ENCODE measurements around the gene SIPA1L3. TPM values are rescaled to one million over a fixed set of nuclear protein-coding genes. Genes with fewer than 3 reads are reported as not detected.

The SIPA1L3 gene
- total RNA-seq, 1 donor from 2014 or later, result 66.7 TPM

- no peak for TF ChIP-seq CTCF (conservative IDR thresholded peaks at IDR 0.05; ENCODE audit: low read depth, low read length)
- DNase-seq (ENCODE audit: low read depth), result peak; percentile 85
- H3K4me3 ChIP-seq (ENCODE audit: low read depth, low read length), result no peak overlapping the region
These were observed 124.4 kb downstream of the SIPA1L3 start for GRCh38 chr19:38031423-38031770.

- DNase-seq (ENCODE audit: low read depth), result peak; percentile 48
- no peak overlapping the region for H3K4me3 ChIP-seq (ENCODE audit: low read depth, low read length)
- no peak for TF ChIP-seq CTCF (conservative IDR thresholded peaks at IDR 0.05; ENCODE audit: low read depth, low read length)
These were observed 125.1 kb downstream of the SIPA1L3 start for GRCh38 chr19:38032151-38032550.

- no peak for TF ChIP-seq CTCF (conservative IDR thresholded peaks at IDR 0.05; ENCODE audit: low read depth, low read length)
- DNase-seq (ENCODE audit: low read depth), result no peak
- H3K4me3 ChIP-seq (ENCODE audit: low read depth, low read length), result no peak overlapping the region
These were observed 125.9 kb downstream of the SIPA1L3 start for GRCh38 chr19:38032951-38033350.

GRCh38 chr19:38033658-38034491 lies 126.9 kb downstream of the SIPA1L3 start:
- TF ChIP-seq CTCF (conservative IDR thresholded peaks at IDR 0.05; ENCODE audit: low read depth, low read length), result no peak
- no peak for DNase-seq (ENCODE audit: low read depth)
- H3K4me3 ChIP-seq (ENCODE audit: low read depth, low read length), result no peak overlapping the region

GRCh38 chr19:38034492-38034860 lies 127.5 kb downstream of the SIPA1L3 start:
- H3K4me3 ChIP-seq (ENCODE audit: low read depth, low read length), result no peak overlapping the region
- TF ChIP-seq CTCF (conservative IDR thresholded peaks at IDR 0.05; ENCODE audit: low read depth, low read length), result no peak
- no peak for DNase-seq (ENCODE audit: low read depth)

- TF ChIP-seq CTCF (conservative IDR thresholded peaks at IDR 0.05; ENCODE audit: low read depth, low read length), result no peak
- no peak for DNase-seq (ENCODE audit: low read depth)
- no peak overlapping the region for H3K4me3 ChIP-seq (ENCODE audit: low read depth, low read length)
These were observed 128.8 kb downstream of the SIPA1L3 start for GRCh38 chr19:38035515-38036495.

All from epithelial cell of proximal tubule (primary cell).